HFF-Myc (cell line): ENCODE results near the gene KCMF1.

Source experiments
- DNase-seq: peaks from one replicate; pipeline ENCODE4 v3.0.0-alpha.2; 2011; ENCODE audit warnings: low read depth; ENCODE audit errors: extremely low read depth
- H3K4me3 ChIP-seq: replicated peaks from 2 replicates; pipeline ENCODE4 v1.5.1; 2011; ENCODE audit warnings: low read depth, mild to moderate bottlenecking, control low read depth, low read length
- CTCF ChIP-seq: IDR thresholded peaks from 2 replicates; pipeline ENCODE4 v1.5.1; 2012; ENCODE audit warnings: mild to moderate bottlenecking, low read depth, low read length, control low read depth; ENCODE audit errors: missing control alignments

The KCMF1 gene

GRCh38 chr2:85011098-85011497 is 40.1 kb downstream of the KCMF1 start:
- H3K4me3 ChIP-seq: no peak overlapping the region
- no peak for TF ChIP-seq CTCF
- no peak for DNase-seq

- no peak overlapping the region for H3K4me3 ChIP-seq
- peak; percentile 34 for TF ChIP-seq CTCF
- no peak for DNase-seq
Measured at GRCh38 chr2:85011747-85012146, 40.8 kb downstream of the KCMF1 start.

- H3K4me3 ChIP-seq: no peak overlapping the region
- no peak for TF ChIP-seq CTCF
- no peak for DNase-seq
Measured at GRCh38 chr2:85012431-85012830, 41.5 kb downstream of the KCMF1 start.

- TF ChIP-seq CTCF: no peak
Measured at GRCh38 chr2:85012855-85013254, 41.9 kb downstream of the KCMF1 start.

GRCh38 chr2:85015653-85016360 is 44.8 kb downstream of the KCMF1 start:
- H3K4me3 ChIP-seq: no peak overlapping the region
- TF ChIP-seq CTCF: no peak
- DNase-seq: no peak

More at GRCh38 chr2:85012855-85013254, 41.9 kb downstream of the KCMF1 start:
- H3K4me3 ChIP-seq: no peak overlapping the region
- no peak for DNase-seq

GRCh38 chr2:85016446-85016845 is 45.5 kb downstream of the KCMF1 start:
- no peak for DNase-seq
- no peak for TF ChIP-seq CTCF

GRCh38 chr2:85017411-85018048 is 46.6 kb downstream of the KCMF1 start:
- peak; percentile 14 for TF ChIP-seq CTCF
- H3K4me3 ChIP-seq: no peak overlapping the region
- no peak for DNase-seq

More at GRCh38 chr2:85016446-85016845, 45.5 kb downstream of the KCMF1 start:
- no peak overlapping the region for H3K4me3 ChIP-seq
